GM12891 (cell line): ENCODE data around the gene HOXA6. TPM values are rescaled to one million over a fixed set of nuclear protein-coding genes. Genes with fewer than 3 reads are reported as not detected.

Source experiments
- DNase-seq: peaks from one replicate; pipeline ENCODE4 v3.0.0; 2011; ENCODE audit warnings: low spot score; ENCODE audit not compliant: insufficient read length
- FAIRE-seq: peaks from 2 replicates; lab custom pipeline; 2011; peaks lifted over from hg19 to GRCh38; lab: Jason Lieb, UNC
- PAX5 ChIP-seq: IDR thresholded peaks from 2 replicates; pipeline ENCODE4 v1.6.1; 2011; ENCODE audit warnings: low read length, moderate library complexity, mild to moderate bottlenecking; ENCODE audit not compliant: insufficient read depth, severe bottlenecking
- POLR2A ChIP-seq: IDR thresholded peaks from 2 replicates; pipeline ENCODE4 v1.6.1; 2011; ENCODE audit warnings: low read depth, low read length, control low read depth
- POLR2AphosphoS5 ChIP-seq: IDR thresholded peaks from 2 replicates; pipeline ENCODE4 v1.6.1; 2011; ENCODE audit warnings: low read depth, low read length, control low read depth
- POU2F2 ChIP-seq: IDR thresholded peaks from 2 replicates; pipeline ENCODE4 v1.6.1; 2011; ENCODE audit warnings: low read depth, mild to moderate bottlenecking, control low read depth, low read length, moderate library complexity
- SPI1 ChIP-seq: IDR thresholded peaks from 2 replicates; pipeline ENCODE4 v1.6.1; 2011; ENCODE audit warnings: low read depth, low read length, control low read depth
- TAF1 ChIP-seq: IDR thresholded peaks from 2 replicates; pipeline ENCODE4 v1.6.1; 2011; ENCODE audit warnings: low read depth, low read length, control low read depth
- polyA plus RNA-seq: library from polyadenylated mRNA; unstranded; fragments of >200 nt; gene quantifications from one replicate; pipeline ENCODE4 v1.2.1, GENCODE V29; 2012; ENCODE audit warnings: low read depth, missing spikeins, inconsistent platforms; ENCODE audit not compliant: missing spikeins

Gene HOXA6
- polyA plus RNA-seq: not detected

DNA sequence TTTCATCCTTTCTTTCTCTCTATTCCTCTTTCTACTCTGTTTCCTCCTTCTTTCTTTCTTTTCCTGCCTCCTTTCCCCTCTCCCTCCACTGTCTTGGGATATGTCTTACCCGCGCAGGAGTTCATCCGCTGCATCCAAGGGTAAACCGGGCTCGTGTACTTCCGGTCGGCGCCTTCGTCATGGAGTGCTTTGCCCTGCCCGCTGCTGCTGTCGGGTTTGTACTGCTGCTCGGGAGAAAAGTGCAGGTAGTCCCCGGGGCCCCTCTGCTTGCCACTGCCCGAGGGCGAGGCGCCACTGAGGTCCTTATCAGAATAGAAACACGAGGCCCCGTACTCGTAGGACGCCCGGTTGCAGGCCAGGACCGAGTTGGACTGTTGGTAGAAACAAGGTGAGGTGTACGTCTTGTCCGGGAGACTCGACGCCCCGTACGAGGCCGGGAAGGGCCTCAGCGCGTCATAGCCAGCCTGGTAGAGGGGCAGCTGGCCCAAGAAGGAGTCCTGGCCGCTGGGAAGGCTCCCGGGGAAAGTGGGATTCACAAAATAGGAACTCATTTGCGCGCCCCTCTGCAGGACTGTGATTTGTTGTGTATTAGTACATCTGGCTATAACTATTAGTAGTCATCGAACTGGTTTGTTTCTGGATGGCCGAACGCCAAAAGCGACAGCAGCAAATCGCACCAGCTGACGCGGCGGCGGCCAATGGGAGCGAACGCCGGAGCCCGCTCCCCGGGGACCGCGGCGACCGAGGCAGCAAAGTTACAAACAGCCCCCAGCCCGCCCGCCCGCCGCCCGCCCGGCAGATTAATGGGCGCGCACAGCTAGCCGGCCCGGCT lies at the start of gene HOXA6:
HOXA6 (minus strand) TSS at position 576 of the 832 bp plus-strand sequence; CDS start at position 551, 25 bp downstream.
- FAIRE-seq (no peak), DNase-seq (no peak)
- TF ChIP-seq SPI1 (no peak), POLR2AphosphoS5 (no peak), POLR2A (no peak), POU2F2 (no peak), TAF1 (no peak), PAX5 (no peak)

DNA sequence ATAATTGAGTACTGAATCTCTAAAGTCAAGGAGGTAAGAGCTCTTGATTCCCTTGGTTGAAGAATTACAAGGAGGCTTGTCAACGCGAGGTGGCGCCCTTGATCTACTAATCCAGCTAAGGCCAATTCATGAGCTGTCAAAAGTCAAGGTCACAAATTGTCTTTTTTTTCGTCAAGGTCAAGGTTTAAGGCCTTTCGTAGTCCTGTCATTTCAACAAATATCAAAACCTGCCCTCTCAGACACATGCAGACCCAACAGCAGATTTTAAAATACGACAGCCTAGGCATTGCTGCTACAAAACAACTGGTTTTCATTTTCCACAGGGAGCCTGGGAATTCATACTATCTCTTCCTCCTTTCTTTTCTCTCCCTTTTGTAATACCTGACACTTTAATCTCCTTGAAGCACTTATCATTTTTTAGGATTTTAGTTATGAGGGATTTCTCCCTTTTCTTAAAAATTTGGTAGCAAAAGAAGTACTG lies 48.8 kb upstream of the HOXA6 start:
- TF ChIP-seq POU2F2: no peak
- no peak for TF ChIP-seq SPI1
- no peak for TF ChIP-seq POLR2AphosphoS5
- TF ChIP-seq PAX5: no peak
- no peak for TF ChIP-seq POLR2A
- no peak for TF ChIP-seq TAF1
- peak; percentile 60 for DNase-seq
- peak; percentile 88 for FAIRE-seq

DNA sequence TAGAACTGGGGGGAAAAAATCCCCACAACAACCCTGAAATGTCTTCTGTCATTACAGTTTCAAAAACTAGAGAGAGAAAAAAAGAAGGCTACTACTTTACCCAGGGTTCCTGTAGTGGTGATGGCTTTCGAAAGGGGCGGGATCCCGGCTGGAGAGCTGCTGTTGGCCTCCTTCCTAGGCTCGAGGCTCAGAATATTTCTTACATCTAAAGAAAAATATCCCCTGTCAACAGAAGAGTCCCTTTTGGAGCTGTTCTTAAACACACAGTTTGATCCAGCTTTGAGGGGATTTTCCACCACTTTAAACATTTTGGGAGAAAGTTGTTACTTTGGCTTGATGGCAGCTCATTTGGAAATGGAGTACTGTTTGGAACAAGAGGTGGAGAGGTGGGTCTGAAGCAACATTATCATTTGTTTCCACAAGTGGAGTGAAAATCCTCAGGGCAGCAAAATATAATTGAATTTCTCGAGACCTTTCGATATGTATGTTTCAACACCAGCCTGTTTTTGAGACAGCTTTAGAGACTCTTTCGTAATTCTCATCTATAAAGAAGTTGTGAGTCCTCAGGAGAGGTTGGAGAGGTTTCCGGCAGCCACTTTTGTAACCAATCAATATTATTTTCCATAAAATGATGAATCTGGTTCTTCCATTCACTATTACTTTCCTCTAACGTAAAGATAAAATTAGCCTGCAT lies 47.3 kb upstream of the HOXA6 start:
- TF ChIP-seq POU2F2: no peak
- DNase-seq (no peak), FAIRE-seq (no peak)

DNA sequence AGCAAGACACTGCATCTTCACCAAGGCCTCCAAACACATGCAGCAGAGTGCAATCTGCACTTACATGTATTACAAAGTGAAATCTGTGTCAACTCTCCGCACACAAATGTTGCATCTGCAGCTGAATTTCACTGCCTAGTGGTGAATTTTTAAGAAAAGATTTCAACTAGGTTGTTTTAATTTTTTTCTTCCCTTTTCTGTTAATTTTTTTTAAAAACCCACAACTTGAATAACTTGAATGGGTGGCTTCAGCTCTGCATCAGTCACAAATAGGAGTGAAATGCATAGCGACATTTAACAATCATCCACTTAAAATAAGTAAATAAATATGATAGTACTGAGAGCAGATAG lies 46.4 kb upstream of the HOXA6 start:
- DNase-seq: no peak
- no peak for FAIRE-seq
- TF ChIP-seq POLR2AphosphoS5 (no peak), POLR2A (no peak)

DNA sequence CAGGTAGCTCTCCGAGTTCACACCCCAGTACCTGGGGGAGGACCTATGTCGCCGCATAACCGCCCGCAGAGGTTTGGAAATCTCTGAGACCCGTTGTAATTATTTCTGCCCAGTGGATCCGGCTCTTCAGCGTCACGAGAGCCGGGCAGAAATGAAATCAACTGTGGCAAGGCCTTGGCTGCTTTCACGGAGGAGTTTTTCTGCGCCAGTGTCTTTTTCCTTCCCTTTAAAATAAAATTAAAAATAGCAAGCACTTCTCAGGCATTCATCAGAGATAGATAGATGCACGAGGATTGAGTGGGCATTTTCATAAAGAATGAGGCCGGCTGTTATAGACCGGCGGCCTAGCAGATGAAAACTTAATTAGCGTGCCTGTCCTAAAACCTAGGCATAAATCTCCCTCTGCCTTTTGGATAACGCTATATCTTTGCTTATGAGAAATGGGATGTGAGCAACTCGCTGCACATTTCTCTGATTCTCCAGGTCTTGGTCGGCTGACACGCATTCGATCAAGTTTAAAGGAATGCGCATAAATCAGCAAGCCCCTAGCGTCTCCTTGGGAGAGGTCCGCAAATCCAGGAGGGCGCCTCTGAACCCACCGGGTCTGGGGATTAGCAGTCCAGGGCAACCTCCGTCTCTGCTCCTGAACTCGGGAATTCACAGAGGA lies 45.9 kb upstream of the HOXA6 start:
- TF ChIP-seq POU2F2 (no peak), POLR2A (no peak), SPI1 (no peak), POLR2AphosphoS5 (no peak), TAF1 (no peak), PAX5 (no peak)
- no peak for DNase-seq
- FAIRE-seq: no peak

DNA sequence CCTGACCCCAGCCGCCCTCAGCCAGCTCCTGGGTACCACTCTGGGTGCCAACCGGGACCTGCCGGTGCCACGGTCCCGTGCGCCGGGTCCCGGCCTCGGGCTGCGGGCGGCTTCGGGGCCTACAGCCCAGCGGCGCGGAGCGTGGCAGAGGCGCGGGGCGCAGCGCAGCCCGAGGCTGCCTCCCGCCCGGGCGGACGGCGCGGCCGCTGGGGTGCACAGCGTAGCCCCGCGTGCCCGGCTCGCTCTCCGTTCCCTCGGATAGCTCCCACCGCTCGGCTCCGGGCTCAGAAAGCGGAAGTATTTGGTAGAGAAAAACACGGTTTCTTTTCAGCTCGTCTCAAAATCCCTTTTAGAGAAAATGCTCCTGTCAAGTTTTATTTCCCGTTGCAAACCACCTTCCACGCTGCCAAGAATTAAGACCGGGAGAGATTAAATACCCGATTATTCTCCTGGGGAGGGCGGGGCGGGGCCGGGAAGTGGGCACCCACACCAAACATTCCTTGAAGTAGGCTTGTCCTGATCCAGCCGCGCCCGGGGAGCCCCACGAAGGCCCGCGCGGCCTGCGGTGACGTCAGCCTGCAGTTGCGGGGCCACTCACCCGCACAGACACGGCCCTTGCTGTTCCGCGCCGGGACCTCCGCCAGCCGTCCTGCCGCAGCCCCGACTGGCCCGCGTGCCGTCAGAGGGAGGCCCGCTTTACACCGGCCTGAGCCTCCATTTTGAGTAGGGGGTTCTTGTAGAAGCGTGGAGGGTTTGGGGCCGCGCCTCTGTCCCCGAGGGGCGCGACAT lies 45.2 kb upstream of the HOXA6 start:
- TF ChIP-seq SPI1 (no peak), TAF1 (no peak), PAX5 (no peak), POLR2AphosphoS5 (no peak), POLR2A (no peak), POU2F2 (no peak)
- DNase-seq (no peak), FAIRE-seq (no peak)

DNA sequence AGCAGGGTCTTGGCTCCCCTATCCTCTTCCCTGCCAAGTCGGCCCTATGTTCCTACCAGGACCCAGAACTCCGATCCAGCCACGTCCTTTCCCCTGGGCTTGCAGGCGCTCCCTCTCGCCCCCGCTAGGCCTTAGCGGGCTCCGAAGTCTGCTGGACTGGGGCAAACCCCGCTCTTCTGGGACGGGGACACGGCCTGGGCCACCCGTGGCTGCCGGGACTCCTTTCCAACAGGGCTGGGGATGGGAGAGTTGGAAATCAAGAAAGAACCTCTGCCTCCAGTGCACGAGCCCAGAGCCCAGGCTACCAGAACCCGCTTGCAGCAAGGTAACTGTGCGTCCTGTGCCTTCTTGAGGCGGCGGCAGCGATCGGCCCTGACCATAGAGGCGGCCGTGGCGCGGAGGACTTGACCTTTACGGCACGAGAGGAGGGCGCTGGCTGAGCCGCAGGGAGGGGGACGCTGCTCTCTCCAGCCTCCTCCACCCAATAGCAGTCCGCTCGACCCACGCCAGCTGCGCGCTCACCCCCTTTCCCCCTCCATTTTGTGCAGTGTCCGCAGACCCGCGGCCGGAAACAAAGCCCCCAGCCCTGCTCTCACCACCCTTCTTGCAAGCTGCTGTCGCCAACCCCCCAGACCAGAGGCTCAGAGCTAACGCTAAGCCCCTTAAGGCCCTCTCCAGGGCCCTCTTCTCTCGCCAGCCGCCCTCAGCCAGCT lies 44.4 kb upstream of the HOXA6 start:
- FAIRE-seq (no peak), DNase-seq (no peak)
- no peak for TF ChIP-seq TAF1
- no peak for TF ChIP-seq POLR2A
- no peak for TF ChIP-seq POLR2AphosphoS5
- no peak for TF ChIP-seq POU2F2
- no peak for TF ChIP-seq SPI1
- TF ChIP-seq PAX5: no peak

DNA sequence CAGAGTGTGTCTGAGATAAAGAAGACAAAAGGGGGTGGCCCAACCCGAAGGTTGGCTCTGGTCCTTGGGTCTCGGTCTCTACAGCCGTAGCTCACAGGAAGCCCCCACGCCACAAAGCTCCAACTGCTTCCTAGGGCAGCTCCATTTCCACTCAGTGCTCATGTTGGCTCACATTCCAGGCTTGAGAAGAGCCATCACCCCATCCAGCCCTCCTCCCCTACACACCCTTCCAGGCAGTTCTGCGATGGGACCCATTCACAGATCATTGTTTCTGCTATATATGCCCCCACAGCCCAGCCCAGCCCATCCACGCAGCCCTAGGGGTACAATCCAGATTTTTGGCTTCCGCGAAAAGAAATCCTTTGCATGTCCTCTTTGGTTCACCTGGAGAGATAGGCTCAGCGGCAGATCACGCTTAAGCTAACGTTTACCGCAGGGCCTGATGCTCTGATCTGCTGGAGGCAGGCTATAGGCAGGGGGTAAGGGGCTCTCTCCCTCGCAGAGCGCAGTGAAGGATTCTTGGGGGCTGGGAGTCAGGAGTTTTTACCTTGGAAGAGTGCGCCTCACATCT lies 43.7 kb upstream of the HOXA6 start:
- TF ChIP-seq PAX5 (no peak), POU2F2 (no peak), POLR2AphosphoS5 (no peak), POLR2A (no peak), SPI1 (no peak), TAF1 (no peak)
- FAIRE-seq: no peak
- DNase-seq: no peak
